Ectodermal cell (in vitro differentiated cells): ENCODE measurements around the gene HIP1R. TPM values are rescaled to one million over a fixed set of nuclear protein-coding genes. Genes with fewer than 3 reads are reported as not detected.
"Not testable (repeated sequence)": the region's sequence is repeated elsewhere in the genome, so short reads cannot be mapped to it uniquely, and the experiment has no call there.

Experiments used
- H3K27ac ChIP-seq: 2 replicates; pipeline ENCODE4 v1.7.0; 2013; ENCODE audit warnings: mild to moderate bottlenecking, low read depth, low read length; ENCODE audit not compliant: insufficient read depth, poor library complexity, severe bottlenecking
- H3K27me3 ChIP-seq: 2 replicates; pipeline ENCODE4 v1.7.0; 2013; ENCODE audit warnings: mild to moderate bottlenecking, low read length; ENCODE audit not compliant: insufficient read depth, control insufficient read depth, poor library complexity, severe bottlenecking
- H3K36me3 ChIP-seq: one replicate; pipeline ENCODE4 v1.7.0; 2013; ENCODE audit warnings: low read length; ENCODE audit not compliant: control insufficient read depth, insufficient read depth
- H3K4me1 ChIP-seq: one replicate; pipeline ENCODE4 v1.7.0; 2013; ENCODE audit warnings: low read length; ENCODE audit not compliant: control insufficient read depth, insufficient read depth
- H3K4me3 ChIP-seq: 2 replicates; pipeline ENCODE4 v1.7.0; 2013; ENCODE audit warnings: low read depth, low read length, control low read depth; ENCODE audit not compliant: insufficient read depth
- H3K9me3 ChIP-seq: 2 replicates; pipeline ENCODE4 v1.7.0; 2013; ENCODE audit warnings: mild to moderate bottlenecking, low read length, moderate library complexity; ENCODE audit not compliant: control insufficient read depth
- WGBS, 2 experiments: methylation state at CpG; one replicate each; pipeline ENCODE4 v1.1.7; 2013; ENCODE audit warnings: missing lambda C conversion rate in 2 of 2; 5-methylcytosine and 5-hydroxymethylcytosine counted together
- polyA plus RNA-seq, 4 experiments: library from polyadenylated mRNA; stranded (reverse); fragments of 50-300 nt; gene quantifications; one replicate each; pipeline ENCODE4 v1.2.3, GENCODE V29; 2013

Gene HIP1R
- polyA plus RNA-seq (2013, experiment 1 of 4) = 29.1 TPM
- 25.8 TPM for polyA plus RNA-seq (2013, experiment 2 of 4)
- 16.5 TPM for polyA plus RNA-seq (2013, experiment 3 of 4)
- 20.7 TPM for polyA plus RNA-seq (2013, experiment 4 of 4)

- Histone ChIP-seq H3K27me3 (peaks cover 35% of the 10 kb centered on the region), H3K4me1 (no peaks in the 10 kb centered on the region), H3K36me3 (no peaks in the 10 kb centered on the region), H3K27ac (peak within 1 kb of the TSS; percentile 85), H3K9me3 (no peaks in the 10 kb centered on the region), H3K4me3 (peak within 1 kb of the TSS; percentile 46)
- 1% methylated on average over 71 to 78 of the region's 85 CpGs for WGBS, 2 experiments
These were observed at the start of gene HIP1R for GRCh38 chr12:122834921-122835749. Gene HIP1R (plus strand): TSS chr12:122835457. CDS start chr12:122835551, 94 bp downstream.

DNA sequence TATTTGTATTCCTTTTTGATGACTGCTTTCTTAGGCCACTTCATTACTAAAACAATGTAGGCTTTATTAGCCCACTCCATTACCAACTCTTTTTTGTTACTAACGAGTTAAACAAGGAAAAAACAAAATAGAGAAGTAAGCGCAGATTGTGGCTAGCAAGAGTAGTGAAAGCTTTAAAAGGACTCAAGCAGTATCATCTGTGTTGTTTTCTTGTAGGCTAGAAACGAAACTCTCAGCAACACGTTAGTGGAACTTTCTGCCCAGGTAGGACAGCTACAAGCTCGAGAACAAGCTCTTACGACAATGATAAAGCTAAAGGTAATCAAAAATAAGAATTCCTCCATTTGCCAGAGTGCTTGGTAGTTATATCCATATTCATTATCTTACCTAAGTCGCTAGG, 49.8 kb upstream of the HIP1R start:
- Histone ChIP-seq H3K9me3 (no peaks in the 10 kb centered on the region), H3K4me3 (no peak overlapping the region), H3K36me3 (no peaks in the 10 kb centered on the region), H3K27me3 (no peaks in the 10 kb centered on the region), H3K4me1 (no peaks in the 10 kb centered on the region), H3K27ac (no peak overlapping the region)
- 92 to 95% methylated on average over 7 of the region's 7 CpGs for WGBS, 2 experiments

DNA sequence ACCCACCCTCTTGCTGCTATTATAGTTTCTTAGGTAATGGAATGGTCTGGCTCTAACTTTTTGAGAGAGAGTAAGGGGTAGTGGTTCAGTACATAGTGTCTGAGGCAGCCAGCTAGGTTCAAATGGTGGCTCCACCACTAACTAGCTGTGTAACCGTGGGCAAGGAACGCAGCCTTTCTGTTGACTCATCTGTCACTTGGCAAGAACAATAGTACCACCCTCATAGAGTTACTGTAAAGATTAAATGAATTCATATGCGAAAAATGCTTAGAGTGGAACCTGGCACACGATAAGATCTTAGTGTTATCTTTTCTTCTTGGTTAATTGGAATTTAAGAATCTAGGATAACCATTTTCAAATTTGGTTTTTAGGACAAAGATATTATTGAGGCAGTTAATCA, 46.9 kb upstream of the HIP1R start:
- Histone ChIP-seq H3K9me3 (no peaks in the 10 kb centered on the region), H3K27me3 (no peaks in the 10 kb centered on the region), H3K36me3 (no peaks in the 10 kb centered on the region), H3K27ac (no peak overlapping the region), H3K4me1 (no peaks in the 10 kb centered on the region), H3K4me3 (no peak overlapping the region)
- 87 to 88% methylated on average over 4 of the region's 4 CpGs for WGBS, 2 experiments

DNA sequence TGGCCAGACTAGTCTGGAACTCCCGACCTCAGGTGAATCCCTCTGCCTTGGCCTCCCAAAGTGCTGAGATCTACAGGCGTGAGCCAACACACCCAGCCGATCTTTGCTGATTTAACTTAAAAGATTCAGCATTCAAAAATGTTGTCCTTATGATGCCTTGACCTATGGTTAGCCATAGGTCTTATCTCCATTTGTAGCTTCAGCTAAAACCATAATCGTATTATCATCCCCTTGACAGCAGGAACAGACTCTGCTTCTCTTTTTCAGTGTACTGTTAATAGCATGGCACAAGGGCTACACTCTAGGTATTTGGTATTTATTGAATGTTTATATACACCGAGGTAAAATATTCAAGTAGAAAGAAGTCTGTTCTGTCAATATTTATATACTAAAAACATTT, 45.6 kb upstream of the HIP1R start:
- 89 to 93% methylated on average over 4 of the region's 5 CpGs for WGBS, 2 experiments
- no peak overlapping the region for H3K4me3 ChIP-seq
- no peaks in the 10 kb centered on the region for H3K36me3 ChIP-seq
- H3K4me1 ChIP-seq = no peaks in the 10 kb centered on the region
- no peaks in the 10 kb centered on the region for H3K9me3 ChIP-seq
- H3K27ac ChIP-seq = no peak overlapping the region
- H3K27me3 ChIP-seq = no peaks in the 10 kb centered on the region

- no peaks in the 10 kb centered on the region for H3K9me3 ChIP-seq
- no peak overlapping the region for H3K27ac ChIP-seq
- H3K36me3 ChIP-seq = no peaks in the 10 kb centered on the region
- H3K4me1 ChIP-seq = no peaks in the 10 kb centered on the region
- no peaks in the 10 kb centered on the region for H3K27me3 ChIP-seq
- no peak overlapping the region for H3K4me3 ChIP-seq
- WGBS, 2 experiments = 76 to 82% methylated on average over 5 of the region's 5 CpGs
These were observed 44.7 kb upstream of the HIP1R start for GRCh38 chr12:122790393-122791075.

GRCh38 chr12:122793685-122794106, 41.6 kb upstream of the HIP1R start:
- H3K27ac ChIP-seq = no peak overlapping the region
- H3K27me3 ChIP-seq = no peaks in the 10 kb centered on the region
- 48 to 54% methylated on average over 9 to 10 of the region's 10 CpGs for WGBS, 2 experiments
- H3K36me3 ChIP-seq = no peaks in the 10 kb centered on the region
- no peaks in the 10 kb centered on the region for H3K9me3 ChIP-seq
- H3K4me3 ChIP-seq = no peak overlapping the region
- H3K4me1 ChIP-seq = no peaks in the 10 kb centered on the region

DNA sequence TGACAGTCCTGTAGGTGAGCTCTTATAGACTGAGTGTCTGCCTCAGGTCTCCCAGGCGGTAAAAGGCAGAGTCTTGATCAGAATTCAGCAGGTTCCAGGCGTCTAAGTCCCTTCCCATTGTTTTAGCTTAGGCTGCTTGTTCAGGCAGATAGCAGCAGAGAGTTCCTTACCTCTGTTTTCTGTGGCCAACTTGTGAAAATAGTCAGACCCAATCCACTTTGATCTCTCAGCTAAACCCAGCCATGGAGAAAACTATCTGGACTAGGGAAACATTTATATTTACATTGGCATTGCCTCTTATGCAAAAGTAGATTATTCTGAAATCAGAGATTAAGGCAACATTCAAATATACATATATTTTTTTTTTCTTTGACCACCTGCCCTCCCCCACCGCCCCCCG, 39.5 kb upstream of the HIP1R start:
- no peaks in the 10 kb centered on the region for H3K9me3 ChIP-seq
- no peaks in the 10 kb centered on the region for H3K4me1 ChIP-seq
- 77 to 85% methylated on average over 2 to 4 of the region's 4 CpGs for WGBS, 2 experiments

GRCh38 chr12:122799641-122800243, 35.5 kb upstream of the HIP1R start:
- no peaks in the 10 kb centered on the region for H3K4me1 ChIP-seq
- H3K36me3 ChIP-seq = no peaks in the 10 kb centered on the region
- WGBS, 2 experiments = 86 to 88% methylated on average over 12 to 13 of the region's 13 CpGs
- no peaks in the 10 kb centered on the region for H3K27me3 ChIP-seq
- no peak overlapping the region for H3K4me3 ChIP-seq
- H3K9me3 ChIP-seq = no peaks in the 10 kb centered on the region
- no peak overlapping the region for H3K27ac ChIP-seq

More for the DNA sequence above, 39.5 kb upstream of the HIP1R start:
- Histone ChIP-seq H3K27me3 (no peaks in the 10 kb centered on the region), H3K4me3 (no peak overlapping the region), H3K36me3 (no peaks in the 10 kb centered on the region), H3K27ac (no peak overlapping the region)

GRCh38 chr12:122803937-122804336, 31.3 kb upstream of the HIP1R start:
- H3K27ac ChIP-seq = no peak overlapping the region
- 91 to 94% methylated on average over 6 to 7 of the region's 7 CpGs for WGBS, 2 experiments
- H3K27me3 ChIP-seq = no peaks in the 10 kb centered on the region
- no peaks in the 10 kb centered on the region for H3K4me1 ChIP-seq
- H3K4me3 ChIP-seq = no peak overlapping the region
- H3K9me3 ChIP-seq = no peaks in the 10 kb centered on the region
- no peaks in the 10 kb centered on the region for H3K36me3 ChIP-seq

DNA sequence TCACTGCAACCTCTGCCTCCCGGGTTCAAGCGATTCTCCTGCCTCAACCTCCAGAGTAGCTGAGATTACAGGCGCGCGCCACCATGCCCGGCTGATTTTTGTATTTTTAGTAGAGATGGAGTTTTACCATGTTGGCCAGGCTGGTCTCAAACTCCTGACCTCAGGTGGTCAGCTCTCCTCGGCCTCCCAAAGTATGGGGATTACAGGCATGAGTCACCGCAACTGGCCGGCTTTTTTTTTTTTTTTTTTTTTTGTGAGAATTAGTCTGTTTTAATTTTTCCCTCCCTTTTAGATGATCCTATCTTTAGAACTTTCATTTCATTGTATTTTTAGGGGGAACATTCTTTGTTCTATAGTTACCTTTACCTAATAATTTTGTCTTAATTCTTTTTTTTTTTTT, 30.3 kb upstream of the HIP1R start:
- H3K27me3 ChIP-seq, H3K4me3 ChIP-seq, H3K36me3 ChIP-seq, H3K27ac ChIP-seq, H3K4me1 ChIP-seq, H3K9me3 ChIP-seq: not testable (repeated sequence)
- 92 to 96% methylated on average over 7 to 9 of the region's 9 CpGs for WGBS, 2 experiments
